K562 (cell line): ENCODE measurements around the gene PCOLCE2. TPM values are rescaled to one million over a fixed set of nuclear protein-coding genes. Genes with fewer than 3 reads are reported as not detected.

Experiments used
- ATAC-seq: fragments of 200-7000 bp; cut with Tn5 transposase; 3 replicates; pipeline ENCODE4 v1.9.1; 2020; ENCODE audit warnings: moderate library complexity
- BruUV-seq: library from RNA; stranded (reverse); fragments of 400-500 nt; replicated peaks from 2 replicates; lab custom pipeline; 2021; lab: Mats Ljungman, UMichigan
- CTCF ChIA-PET: fragments of 300-600 bp; formaldehyde crosslinking; extraction: SDS; loops from one replicate; lab custom pipeline; 2021; ENCODE audit warnings: low intra/inter-chr PET ratio; lab: Yijun Ruan, JAX
- POLR2A ChIA-PET: fragments of 300-600, 350-650 bp; sonication (Branson Sonifier 250); formaldehyde crosslinking; extraction: SDS; loops from one replicate; lab custom pipeline; 2021; ENCODE audit warnings: antibody characterized with exemption, inconsistent platforms; lab: Yijun Ruan, JAX
- DNase-seq, 4 experiments: peaks; one replicate each; pipeline versions ENCODE4 v3.0.0 to v3.0.0-alpha.2; 2011 to 2018; ENCODE audit warnings: low spot score in 3 of 4, mixed read lengths in 3 of 4; ENCODE audit errors: extremely low read depth in 1 of 4
- FAIRE-seq: peaks from 2 replicates; lab custom pipeline; 2011; peaks lifted over from hg19 to GRCh38; lab: Jason Lieb, UNC
- H2AFZ ChIP-seq: 2 replicates; pipeline ENCODE4 v1.6.0; 2011; ENCODE audit warnings: low read depth, low read length, control low read depth, inconsistent platforms
- H3K27ac ChIP-seq: fragments of 200-600 bp; 3 replicates; pipeline ENCODE4 v1.8.0; 2011; ENCODE audit warnings: low read depth, mild to moderate bottlenecking, control low read depth, inconsistent platforms, low read length, moderate library complexity, mixed read lengths; ENCODE audit errors: extremely low read depth
- H3K27me3 ChIP-seq, 2 experiments: fragments of 300-600 bp in 1 of 2; 2 replicates in 1 of 2; 3 replicates in 1 of 2; pipeline versions ENCODE4 v1.6.0 to v1.8.0; 2011; ENCODE audit warnings: inconsistent platforms in 2 of 2, low read length in 2 of 2, mild to moderate bottlenecking in 1 of 2, mixed read lengths in 1 of 2, moderate library complexity in 1 of 2; ENCODE audit not compliant: control insufficient read depth in 2 of 2, insufficient read depth in 2 of 2
- H3K36me3 ChIP-seq: fragments of 300-600 bp; 3 replicates; pipeline ENCODE4 v1.8.0; 2011; ENCODE audit warnings: mild to moderate bottlenecking, low read length, inconsistent platforms; ENCODE audit not compliant: control insufficient read depth, insufficient read depth
- H3K4me1 ChIP-seq, 2 experiments: fragments of 200-600 bp in 1 of 2; replicated peaks in 1 of 2; 2 replicates in 1 of 2; 3 replicates in 1 of 2; pipeline versions ENCODE4 v1.5.1 to v1.8.0; 2011; ENCODE audit warnings: inconsistent platforms in 2 of 2, low read length in 2 of 2, mild to moderate bottlenecking in 1 of 2, mixed read lengths in 1 of 2, moderate library complexity in 1 of 2; ENCODE audit not compliant: control insufficient read depth in 2 of 2, insufficient read depth in 2 of 2
- H3K4me2 ChIP-seq: 2 replicates; pipeline ENCODE4 v1.6.1; 2011; ENCODE audit warnings: low read length, control low read depth, inconsistent platforms, mixed read lengths; ENCODE audit not compliant: insufficient read depth
- H3K4me3 ChIP-seq: fragments of 200-600 bp; sonication (generic), shearing (Covaris generic); 2 replicates; pipeline ENCODE4 v1.5.1; 2016; ENCODE audit warnings: control low read depth, inconsistent platforms
- H3K79me2 ChIP-seq: fragments of 200-600 bp; 3 replicates; pipeline ENCODE4 v1.8.0; 2011; ENCODE audit warnings: low read length, inconsistent platforms; ENCODE audit not compliant: control insufficient read depth, insufficient read depth
- H3K9ac ChIP-seq, 2 experiments: 2 replicates each; pipeline versions ENCODE4 v1.6.0 to v1.6.1; 2011; ENCODE audit warnings: low read depth in 2 of 2, low read length in 2 of 2, control low read depth in 1 of 2, inconsistent platforms in 1 of 2, mild to moderate bottlenecking in 1 of 2, mixed read lengths in 1 of 2; ENCODE audit not compliant: insufficient read depth in 1 of 2
- H3K9me1 ChIP-seq: one replicate; pipeline ENCODE4 v1.6.0; 2011; ENCODE audit warnings: inconsistent platforms, mild to moderate bottlenecking, low read length, moderate library complexity; ENCODE audit not compliant: control insufficient read depth, insufficient read depth
- H3K9me3 ChIP-seq: replicated peaks from 2 replicates; pipeline ENCODE4 v1.5.1; 2011; ENCODE audit warnings: low read depth, low read length, inconsistent platforms; ENCODE audit not compliant: control insufficient read depth, insufficient read depth
- H4K20me1 ChIP-seq: replicated peaks from 2 replicates; pipeline ENCODE4 v1.6.1; 2011; ENCODE audit warnings: low read length, inconsistent platforms, mixed read lengths; ENCODE audit not compliant: control insufficient read depth, insufficient read depth
- ATF3 ChIP-seq, 2 experiments: fragments of 450-650 bp in 1 of 2; sonication (generic) in 1 of 2; formaldehyde crosslinking in 1 of 2; IDR thresholded peaks in 1 of 2; conservative IDR thresholded peaks in 1 of 2; 2 replicates each; pipeline versions ENCODE4 v1.6.1 to v1.8.1; 2016 to 2023; ENCODE audit warnings: mild to moderate bottlenecking in 2 of 2, moderate library complexity in 2 of 2, inconsistent platforms in 1 of 2, missing genetic modification reagents in 1 of 2
- C11orf30 ChIP-seq: fragments of 450-650 bp; IDR thresholded peaks from 2 replicates; pipeline ENCODE4 v1.6.1; 2016; ENCODE audit warnings: low read depth, mild to moderate bottlenecking
- FOSL1 ChIP-seq: fragments of 200-800 bp; sonication (Bioruptor generic); conservative IDR thresholded peaks from 2 replicates; pipeline ENCODE4 v1.6.1; 2016; ENCODE audit warnings: missing genetic modification characterization, missing compliant biosample characterization
- L3MBTL2 ChIP-seq: fragments of 450-650 bp; IDR thresholded peaks from 2 replicates; pipeline ENCODE4 v1.6.1; 2016; ENCODE audit warnings: mild to moderate bottlenecking, moderate library complexity
- MAFG ChIP-seq: fragments of 450-650 bp; conservative IDR thresholded peaks from 2 replicates; pipeline ENCODE4 v1.6.1; 2016; ENCODE audit warnings: missing genetic modification characterization, missing compliant biosample characterization
- NFE2 ChIP-seq: IDR thresholded peaks from 2 replicates; pipeline ENCODE4 v1.6.1; 2014; ENCODE audit warnings: antibody characterized with exemption, low read depth
- NFE2L1 ChIP-seq: fragments of 450-650 bp; IDR thresholded peaks from 2 replicates; pipeline ENCODE4 v1.6.1; 2016; ENCODE audit warnings: missing genetic modification characterization, low read depth, mild to moderate bottlenecking, missing compliant biosample characterization, moderate library complexity, borderline replicate concordance
- NR2C1 ChIP-seq, 2 experiments: fragments of 450-650 bp; IDR thresholded peaks; 2 replicates each; pipeline ENCODE4 v1.6.1; 2017; ENCODE audit warnings: mild to moderate bottlenecking in 2 of 2, antibody characterized with exemption in 1 of 2, inconsistent platforms in 1 of 2, missing compliant biosample characterization in 1 of 2, missing genetic modification characterization in 1 of 2
- NR4A1 ChIP-seq, 2 experiments: fragments of 250-450 bp in 1 of 2; fragments of 450-650 bp in 1 of 2; sonication (Bioruptor Pico) in 1 of 2; IDR thresholded peaks; 2 replicates each; pipeline versions ENCODE4 v1.4.0 to v1.6.1; 2016 to 2020; ENCODE audit warnings: mild to moderate bottlenecking in 2 of 2, missing compliant biosample characterization in 1 of 2, missing genetic modification characterization in 1 of 2, moderate library complexity in 1 of 2
- RCOR1 ChIP-seq, 2 experiments: IDR thresholded peaks; 2 replicates each; pipeline ENCODE4 v1.6.1; 2012; ENCODE audit warnings: low read depth in 2 of 2, low read length in 2 of 2, borderline replicate concordance in 1 of 2, improper control_type of control experiment in 1 of 2
- SAFB ChIP-seq: fragments of 200-400 bp; formaldehyde crosslinking; IDR thresholded peaks from 2 replicates; pipeline ENCODE4 v1.6.1; 2017; ENCODE audit warnings: low read depth, low read length, borderline replicate concordance
- ZBTB49 ChIP-seq: sonication (generic); formaldehyde crosslinking; IDR thresholded peaks from 2 replicates; pipeline ENCODE4 v1.8.0; 2022; ENCODE audit warnings: missing genetic modification reagents, mild to moderate bottlenecking, borderline replicate concordance
- WGBS: fragments of 100-300 bp; shearing (Covaris generic); methylation state at CpG from one replicate; pipeline ENCODE4 v1.1.6; 2016; ENCODE audit warnings: low coverage, mixed read lengths; ENCODE audit not compliant: insufficient coverage; ENCODE audit errors: missing lambda C conversion rate; 5-methylcytosine and 5-hydroxymethylcytosine counted together
- in situ Hi-C: fragments of 300-500 bp; cut with MboI; formaldehyde crosslinking; loops from 4 replicates; pipeline ENCODE4 v1.15.0; 2018; ENCODE audit warnings: inconsistent platforms, mixed read lengths
- intact Hi-C: fragments of 100-400 bp; cut with micrococcal nuclease; formaldehyde crosslinking; loops from 2 replicates; pipeline ENCODE4 v1.14.2; 2022
- polyA plus RNA-seq, 8 experiments: library from polyadenylated mRNA; depleted of rRNA in 4 of 8; stranded (reverse) in 5 of 8; unstranded in 3 of 8; fragments of >200 nt; fragmentation: Nextera tagmentation in 2 of 8; fragmentation: Illumina TruSeq in 1 of 8; extraction: Ambion mirVana in 2 of 8; extraction: Trizol in 1 of 8; gene quantifications; 2 replicates each; pipeline versions ENCODE4 v1.2.1 to v1.2.3, GENCODE V29; 2011 to 2014; ENCODE audit warnings: inconsistent platforms in 1 of 8, missing spikeins in 1 of 8
- total RNA-seq, 7 experiments: library from RNA; depleted of rRNA in 6 of 7; stranded (reverse); fragments of >200 nt in 6 of 7; fragmentation: Illumina TruSeq in 2 of 7; extraction: Trizol in 2 of 7; gene quantifications; 2 replicates each; pipeline versions ENCODE4 v1.2.1 to v1.2.3, GENCODE V29; 2011 to 2021; ENCODE audit warnings: low replicate concordance in 1 of 7

The PCOLCE2 gene
- total and polyA plus RNA-seq, 9 of the 15 experiments (the other 6 are each of a cell fraction or from before 2014, with no cell fraction given) = 0.18 to 1.2 (median 0.65) TPM

DNA sequence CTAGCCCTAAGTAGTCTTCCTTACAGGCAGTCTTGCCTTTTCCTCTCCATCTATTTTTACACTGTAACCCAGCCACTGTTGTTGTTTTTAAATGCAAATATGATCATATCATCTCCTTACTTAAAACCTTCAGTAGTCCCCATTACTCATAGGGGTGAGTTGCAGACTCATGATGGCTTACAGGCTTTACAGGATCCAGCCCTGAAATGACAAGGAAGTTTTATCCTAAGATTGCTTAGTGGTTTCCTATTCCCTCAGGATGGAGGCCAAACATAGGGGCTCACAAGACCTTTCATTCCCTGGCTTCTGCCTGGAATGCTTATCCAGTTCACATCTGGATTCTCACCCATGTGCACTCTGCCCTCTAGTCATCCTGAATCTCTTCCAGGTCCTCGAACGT, 27.7 kb upstream of the PCOLCE2 start:
- Histone ChIP-seq H3K4me2 (no peak overlapping the region), H3K9ac (no peak overlapping the region), H3K27ac (no peak overlapping the region), H3K4me1 (no peaks in the 10 kb centered on the region; a peak in 1 of 5 replicates), H3K4me3 (no peak overlapping the region), H3K27me3 (no peaks in the 10 kb centered on the region), H2AFZ (peak overlapping the region; percentile 53; the same call in 1 of the 2 replicates), H3K79me2 (no peaks in the 10 kb centered on the region), H3K9me1 (no peaks in the 10 kb centered on the region)
- DNase-seq (no peak), FAIRE-seq (no peak), ATAC-seq (peak; percentile 51; the same call in 2 of the 3 replicates)
- POLR2A ChIA-PET = interaction anchor here (1.4 kb wide), 1 partner anchor 16 kb away, joined by 3 read pairs; no protein-coding TSS in a partner anchor
- WGBS = 36% methylated on average over 2 of the region's 2 CpGs
- CTCF ChIA-PET = no interaction called here
- in situ Hi-C loops (no loop called here), intact Hi-C loops (no loop called here)
- no TSS peak for BruUV-seq
- peak; percentile 38; the same call in 1 of the 2 replicates for TF ChIP-seq C11orf30
- TF ChIP-seq NFE2 = peak; percentile 31; the same call in 1 of the 2 replicates
- no peak for TF ChIP-seq SAFB
- no peak for TF ChIP-seq NR4A1 (CRISPR knock-in tag; IDR thresholded peaks at IDR 0.05)
- no peak for TF ChIP-seq NR4A1 (tag; IDR thresholded peaks at IDR 0.05)
- peak; percentile 65 for TF ChIP-seq FOSL1
- no peak for TF ChIP-seq NFE2L1 (tag)
- no peak for TF ChIP-seq NR2C1 (IDR thresholded peaks at IDR 0.05)
- TF ChIP-seq NR2C1 (tag; IDR thresholded peaks at IDR 0.05) = 0 out of 2 replicates have a peak, but pooled peaks have one; percentile 27
- peak; percentile 23; the same call in 1 of the 2 replicates for TF ChIP-seq ATF3 (IDR thresholded peaks at IDR 0.05)
- TF ChIP-seq ATF3 (CRISPR knock-in tag; conservative IDR thresholded peaks at IDR 0.05) = no peak
- 0 out of 2 replicates have a peak, but pooled peaks have one; percentile 13 for TF ChIP-seq L3MBTL2
- peak; percentile 57; the same call in 1 of the 2 replicates for TF ChIP-seq MAFG (tag)
- TF ChIP-seq ZBTB49 (CRISPR knock-in tag) = no peak
- no peak for TF ChIP-seq RCOR1 (IDR thresholded peaks at IDR 0.05; ENCODE audit: borderline replicate concordance in 1 of 2, low read depth in 2 of 2, low read length in 2 of 2)
- TF ChIP-seq, all 486 proteins: peak for 7
- Histone ChIP-seq H3K36me3 (no peaks in the 10 kb centered on the region), H4K20me1 (no peaks in the 10 kb centered on the region), H3K9me3 (no peaks in the 10 kb centered on the region)
